Measurements from ENCODE around the gene PHF21B.

- TF ChIP-seq CTCF (IDR thresholded peaks at IDR 0.05) (no peak), REST (IDR thresholded peaks at IDR 0.05; ENCODE audit: insufficient read depth in 1 of 2, low read depth in 2 of 2, low read length in 1 of 2) (no peak), POLR2AphosphoS5 (IDR thresholded peaks at IDR 0.05; ENCODE audit: low read depth, low read length) (no peak), SIN3A (IDR thresholded peaks at IDR 0.05; ENCODE audit: borderline replicate concordance, insufficient read depth, low read depth, low read length) (no peak), TCF7L2 (IDR thresholded peaks at IDR 0.05; ENCODE audit: low read depth, low read length) (no peak)
Observed at GRCh38 chr22:44883011-44883421, 126.8 kb downstream of the PHF21B start.
